ENCODE data around the gene ARHGEF33. TPM values are rescaled to one million over a fixed set of nuclear protein-coding genes. Genes with fewer than 3 reads are reported as not detected.
A peak's percentile ranks its signal among the peaks of the same experiment; 100 is the strongest.

The ARHGEF33 gene
- total and polyA plus RNA-seq, 2 of the 13 experiments (the other 11 are each of a cell fraction or from before 2014, with no cell fraction given): 0.04 TPM; not detected in 1

- TF ChIP-seq DZIP1 (CRISPR knock-in tag; IDR thresholded peaks at IDR 0.05) (no peak), KMT2A (CRISPR knock-in tag; IDR thresholded peaks at IDR 0.05) (peak; percentile 99), U2AF1 (optimal IDR thresholded peaks at IDR 0.05; ENCODE audit: low read depth, low read length) (peak; percentile 95), SNAPC2 (CRISPR knock-in tag; IDR thresholded peaks at IDR 0.05) (peak; percentile 81; the same call in 1 of the 2 replicates), ZNF282 (IDR thresholded peaks at IDR 0.05; ENCODE audit: partially characterized antibody) (no peak), E2F2 (CRISPR knock-in tag; IDR thresholded peaks at IDR 0.05; ENCODE audit: borderline replicate concordance) (no peak), PRDM10 (CRISPR knock-in tag; IDR thresholded peaks at IDR 0.05; ENCODE audit: low read depth) (peak; percentile 99), GATAD2A (CRISPR knock-in tag; IDR thresholded peaks at IDR 0.05) (peak; percentile 66), SNAPC4 (CRISPR knock-in tag; IDR thresholded peaks at IDR 0.05) (peak; percentile 67; the same call in 1 of the 2 replicates), TARDBP (CRISPR knock-in tag; IDR thresholded peaks at IDR 0.05) (peak; percentile 69), ZBTB46 (CRISPR knock-in tag; IDR thresholded peaks at IDR 0.05; ENCODE audit: borderline replicate concordance) (0 out of 2 replicates have a peak, but pooled peaks have one; percentile 6), SMC3 (IDR thresholded peaks at IDR 0.05; ENCODE audit: low read length) (no peak; the same call in 1 of the 2 replicates), RFX3 (CRISPR knock-in tag; IDR thresholded peaks at IDR 0.05) (peak; percentile 96)
Measured at GRCh38 chr2:38875576-38876367, 13.9 kb upstream of the ARHGEF33 start, which contains the start of the genes DHX57 and MORN2 (continued).
